Smooth muscle cell of bladder (primary cell): Measurements from ENCODE around the gene PCDHGA5. TPM values are rescaled to one million over a fixed set of nuclear protein-coding genes. Genes with fewer than 3 reads are reported as not detected.

ENCODE experiments used
- total RNA-seq: library from RNA; depleted of rRNA; stranded (reverse); fragments of >200 nt; gene quantifications from 2 replicates; pipeline ENCODE4 v1.2.3, GENCODE V29; 2014

The PCDHGA5 gene
- total RNA-seq, 1 donor from 2014 or later: 1.3 TPM

GRCh38 chr5:141397756-141398551 lies 34.0 kb downstream of the PCDHGA5 start, which contains the start of gene PCDHGB5:
Gene PCDHGB5 (plus strand): TSS chr5:141397947. CDS start chr5:141398128, 181 bp downstream.

GRCh38 chr5:141402553-141403243 lies 38.7 kb downstream of the PCDHGA5 start, which contains the start of gene PCDHGA9:
Gene PCDHGA9 (plus strand): TSS chr5:141402778. CDS start chr5:141402953, 175 bp downstream.

GRCh38 chr5:141407790-141408505 lies 44.0 kb downstream of the PCDHGA5 start, which contains the start of gene PCDHGB6:
Gene PCDHGB6 (plus strand): TSS chr5:141408021. CDS start chr5:141408203, 182 bp downstream.

GRCh38 chr5:141412854-141413539 lies 49.0 kb downstream of the PCDHGA5 start, which contains the start of gene PCDHGA10:
Gene PCDHGA10 (plus strand): TSS chr5:141412987. CDS start chr5:141413176, 189 bp downstream.

Other genes with a start within 250 kb of the PCDHGA5 start
- gene PCDHB4, start 242.3 kb upstream of the PCDHGA5 start, total RNA-seq: 0.09 and 0.14 TPM in 2 replicates
- gene PCDHB5, start 229.0 kb upstream of the PCDHGA5 start, total RNA-seq: 0.57 and 1.4 TPM in 2 replicates
- gene PCDHB6, start 214.1 kb upstream of the PCDHGA5 start, total RNA-seq: under 0.01 and 0.09 TPM in 2 replicates
- 0.18 and 0.71 TPM in 2 replicates for gene PCDHB7, start 191.5 kb upstream of the PCDHGA5 start, total RNA-seq
- gene PCDHB8, start 186.4 kb upstream of the PCDHGA5 start, total RNA-seq: 0.09 and 0.43 TPM in 2 replicates
- gene PCDHB16, start 181.8 kb upstream of the PCDHGA5 start, total RNA-seq: 0.18 and 0.85 TPM in 2 replicates
- gene PCDHB9, start 177.0 kb upstream of the PCDHGA5 start, total RNA-seq: 0.09 and 0.14 TPM in 2 replicates
- gene PCDHB10, start 171.8 kb upstream of the PCDHGA5 start, total RNA-seq: 0.28 and 0.71 TPM in 2 replicates
- gene PCDHB11, start 164.5 kb upstream of the PCDHGA5 start, total RNA-seq: 0.18 and 0.28 TPM in 2 replicates
- 0.09 and 0.43 TPM in 2 replicates for gene PCDHB12, start 155.4 kb upstream of the PCDHGA5 start, total RNA-seq
- gene PCDHB13, start 150.2 kb upstream of the PCDHGA5 start, total RNA-seq: 0.28 TPM in 2 replicates
- gene PCDHB14, start 140.8 kb upstream of the PCDHGA5 start, total RNA-seq: 0.46 and 0.85 TPM in 2 replicates
- gene PCDHB15, start 118.8 kb upstream of the PCDHGA5 start, total RNA-seq: 0.46 and 0.71 TPM in 2 replicates
- 0.14 and 0.18 TPM in 2 replicates for gene SLC25A2, start 60.1 kb upstream of the PCDHGA5 start, total RNA-seq
- 75.2 and 97.5 TPM in 2 replicates for gene TAF7, start 43.4 kb upstream of the PCDHGA5 start, total RNA-seq
- 1.1 TPM in 2 replicates for gene PCDHGA1, start 33.6 kb upstream of the PCDHGA5 start, total RNA-seq
- gene PCDHGA2, start 25.4 kb upstream of the PCDHGA5 start, total RNA-seq: 2.7 and 2.8 TPM in 2 replicates
- gene PCDHGA3, start 20.3 kb upstream of the PCDHGA5 start, total RNA-seq: 0.85 and 1.4 TPM in 2 replicates
- gene PCDHGB1, start 14.1 kb upstream of the PCDHGA5 start, total RNA-seq: 2.3 and 3.3 TPM in 2 replicates
- gene PCDHGA4, start 9.1 kb upstream of the PCDHGA5 start, total RNA-seq: 3.3 and 4.5 TPM in 2 replicates
- 2.4 and 2.7 TPM in 2 replicates for gene PCDHGB2, start 4.2 kb upstream of the PCDHGA5 start, total RNA-seq
- gene PCDHGB3, start 6.1 kb downstream of the PCDHGA5 start, total RNA-seq: 5.3 and 5.4 TPM in 2 replicates
- 3.0 and 3.2 TPM in 2 replicates for gene PCDHGA6, start 9.7 kb downstream of the PCDHGA5 start, total RNA-seq
- 4.1 and 4.6 TPM in 2 replicates for gene PCDHGA7, start 18.6 kb downstream of the PCDHGA5 start, total RNA-seq
- gene PCDHGB4, start 23.5 kb downstream of the PCDHGA5 start, total RNA-seq: 26.9 and 27.5 TPM in 2 replicates
- 3.0 and 3.3 TPM in 2 replicates for gene PCDHGA8, start 28.5 kb downstream of the PCDHGA5 start, total RNA-seq
- 15.9 and 19.9 TPM in 2 replicates for gene PCDHGB5, start 33.8 kb downstream of the PCDHGA5 start, total RNA-seq
- 2.7 and 3.1 TPM in 2 replicates for gene PCDHGA9, start 38.6 kb downstream of the PCDHGA5 start, total RNA-seq
- 2.7 and 3.1 TPM in 2 replicates for gene PCDHGB6, start 43.9 kb downstream of the PCDHGA5 start, total RNA-seq
- gene PCDHGA10, start 48.8 kb downstream of the PCDHGA5 start, total RNA-seq: 4.3 and 5.4 TPM in 2 replicates
- gene PCDHGB7, start 53.5 kb downstream of the PCDHGA5 start, total RNA-seq: 6.3 and 6.9 TPM in 2 replicates
- 6.4 and 8.5 TPM in 2 replicates for gene PCDHGA11, start 56.9 kb downstream of the PCDHGA5 start, total RNA-seq
- 9.1 and 11.7 TPM in 2 replicates for gene PCDHGA12, start 66.3 kb downstream of the PCDHGA5 start, total RNA-seq
- gene PCDHGC3, start 111.8 kb downstream of the PCDHGA5 start, total RNA-seq: 38.1 and 41.7 TPM in 2 replicates
- gene PCDHGC4, start 120.9 kb downstream of the PCDHGA5 start, total RNA-seq: 1.7 TPM in 2 replicates
- gene PCDHGC5, start 124.9 kb downstream of the PCDHGA5 start, total RNA-seq: 1.3 and 2.6 TPM in 2 replicates